T1000 (cell line): ENCODE results near the gene UBXN10.

Experiments
- DNase-seq: peaks from one replicate; lab custom pipeline; 2025; ENCODE audit warnings: mixed read lengths; lab: John Stamatoyannopoulos, UW

The UBXN10 gene

GRCh38 chr1:20234788-20235535 lies 49.1 kb downstream of the UBXN10 start:
- no peak for DNase-seq

- DNase-seq = no peak
These were observed 51.8 kb downstream of the UBXN10 start for GRCh38 chr1:20237646-20238045.

- no peak for DNase-seq
These were observed 54.1 kb downstream of the UBXN10 start for GRCh38 chr1:20240012-20240411.

GRCh38 chr1:20242890-20243479 lies 57.1 kb downstream of the UBXN10 start:
- no peak for DNase-seq
